Occipital lobe (tissue), 2 donors: ENCODE measurements around the gene FAM118B. TPM values are rescaled to one million over a fixed set of nuclear protein-coding genes. Genes with fewer than 3 reads are reported as not detected.

Source experiments
- DNase-seq: peaks from one replicate; lab custom pipeline; 2025; lab: John Stamatoyannopoulos, UW
- total RNA-seq: library from RNA; depleted of rRNA; stranded (reverse); fragments of >200 nt; gene quantifications from one replicate; pipeline ENCODE4 v1.2.3, GENCODE V29; 2014

The FAM118B gene
- total RNA-seq, 1 donor from 2014 or later, result 25.4 TPM

- no peak for DNase-seq
Measured at GRCh38 chr11:126186708-126187529, 24.7 kb upstream of the FAM118B start.

GRCh38 chr11:126188332-126189108, 23.1 kb upstream of the FAM118B start:
- DNase-seq, result no peak

- no peak for DNase-seq
Measured at GRCh38 chr11:126189109-126189929, 22.3 kb upstream of the FAM118B start.

- no peak for DNase-seq
Measured at GRCh38 chr11:126190792-126191191, 20.8 kb upstream of the FAM118B start.

- no peak for DNase-seq
Measured at GRCh38 chr11:126191379-126192073, 20.1 kb upstream of the FAM118B start.

- no peak for DNase-seq
Measured at GRCh38 chr11:126192361-126192760, 19.2 kb upstream of the FAM118B start.

GRCh38 chr11:126193038-126193478, 18.5 kb upstream of the FAM118B start:
- no peak for DNase-seq

- no peak for DNase-seq
Measured at GRCh38 chr11:126194121-126194543, 17.4 kb upstream of the FAM118B start.

- DNase-seq, result no peak
Measured at GRCh38 chr11:126195119-126195518, 16.5 kb upstream of the FAM118B start.

GRCh38 chr11:126197277-126197939, 14.2 kb upstream of the FAM118B start:
- DNase-seq, result no peak

- DNase-seq, result no peak
Measured at GRCh38 chr11:126198648-126199047, 12.9 kb upstream of the FAM118B start.

- no peak for DNase-seq
Measured at GRCh38 chr11:126202646-126203359, 8.8 kb upstream of the FAM118B start.

- no peak for DNase-seq
Measured at GRCh38 chr11:126205359-126205758, 6.2 kb upstream of the FAM118B start.

- DNase-seq, result no peak
Measured at GRCh38 chr11:126207896-126208295, 3.7 kb upstream of the FAM118B start.

GRCh38 chr11:126210871-126211235, 729 bp upstream of the FAM118B start:
- no peak for DNase-seq

- no peak for DNase-seq
Measured at GRCh38 chr11:126212089-126212660, 593 bp downstream of the FAM118B start.

GRCh38 chr11:126214441-126214840, 2.9 kb downstream of the FAM118B start:
- no peak for DNase-seq

- DNase-seq, result no peak
Measured at GRCh38 chr11:126214841-126215240, 3.3 kb downstream of the FAM118B start.

GRCh38 chr11:126216526-126217305, 5.1 kb downstream of the FAM118B start:
- no peak for DNase-seq
